Measurements from ENCODE around the gene HEBP1. TPM values are rescaled to one million over a fixed set of nuclear protein-coding genes. Genes with fewer than 3 reads are reported as not detected.

HEBP1 gene
- total and polyA plus RNA-seq, 4 donors = 40.5 to 62.7 (median 53.7) TPM

DNA sequence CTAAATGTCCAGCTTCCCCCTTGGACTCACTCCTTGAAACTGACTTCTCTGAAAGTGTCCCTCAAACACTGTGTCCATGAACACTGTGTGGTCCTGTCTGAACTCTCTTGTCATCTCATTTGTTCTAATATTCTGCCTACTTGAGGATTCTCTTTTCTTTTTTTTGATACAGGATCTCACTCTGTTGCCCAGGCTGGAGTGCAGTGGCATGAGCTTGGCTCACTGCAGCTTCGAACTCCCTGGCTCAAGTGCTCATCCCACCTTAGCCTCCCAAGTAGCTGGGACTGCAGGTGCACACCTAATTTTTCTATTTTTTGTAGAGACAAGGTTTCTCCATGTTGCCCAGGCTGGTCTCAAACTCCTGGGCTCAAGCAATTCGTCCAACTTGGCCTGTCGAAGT lies 4.9 kb upstream of the HEBP1 start:
- Histone ChIP-seq H3K9me3 (ENCODE audit: control insufficient read depth in 4 of 4, insufficient read depth in 3 of 4, low read length in 3 of 4) (no peaks in the 10 kb centered on the region), H3K4me3 (no peak overlapping the region), H3K36me3 (ENCODE audit: control insufficient read depth in 4 of 4, insufficient read depth in 4 of 4, low read length in 4 of 4) (no peaks in the 10 kb centered on the region), H3K4me1 (ENCODE audit: control insufficient read depth in 5 of 5, insufficient read depth in 5 of 5, low read length in 5 of 5) (peaks cover 0 to 9% (median 3%) of the 10 kb centered on the region in 5 donors), H3K27ac (ENCODE audit: low read depth in 1 of 2, low read length in 1 of 2) (no peak overlapping the region), H3K27me3 (ENCODE audit: control insufficient read depth in 3 of 3, insufficient read depth in 3 of 3, low read length in 2 of 3) (no peaks in the 10 kb centered on the region), H3K9ac (ENCODE audit: insufficient read depth in 1 of 2, low read length in 2 of 2) (no peak overlapping the region)
- 60 to 95% methylated on average over 3 of the region's 3 CpGs for WGBS, 2 donors
- ATAC-seq (ENCODE audit: insufficient read depth, low FRiP score) (no peak), DNase-seq (no peak)
- TF ChIP-seq, protein P1, sequence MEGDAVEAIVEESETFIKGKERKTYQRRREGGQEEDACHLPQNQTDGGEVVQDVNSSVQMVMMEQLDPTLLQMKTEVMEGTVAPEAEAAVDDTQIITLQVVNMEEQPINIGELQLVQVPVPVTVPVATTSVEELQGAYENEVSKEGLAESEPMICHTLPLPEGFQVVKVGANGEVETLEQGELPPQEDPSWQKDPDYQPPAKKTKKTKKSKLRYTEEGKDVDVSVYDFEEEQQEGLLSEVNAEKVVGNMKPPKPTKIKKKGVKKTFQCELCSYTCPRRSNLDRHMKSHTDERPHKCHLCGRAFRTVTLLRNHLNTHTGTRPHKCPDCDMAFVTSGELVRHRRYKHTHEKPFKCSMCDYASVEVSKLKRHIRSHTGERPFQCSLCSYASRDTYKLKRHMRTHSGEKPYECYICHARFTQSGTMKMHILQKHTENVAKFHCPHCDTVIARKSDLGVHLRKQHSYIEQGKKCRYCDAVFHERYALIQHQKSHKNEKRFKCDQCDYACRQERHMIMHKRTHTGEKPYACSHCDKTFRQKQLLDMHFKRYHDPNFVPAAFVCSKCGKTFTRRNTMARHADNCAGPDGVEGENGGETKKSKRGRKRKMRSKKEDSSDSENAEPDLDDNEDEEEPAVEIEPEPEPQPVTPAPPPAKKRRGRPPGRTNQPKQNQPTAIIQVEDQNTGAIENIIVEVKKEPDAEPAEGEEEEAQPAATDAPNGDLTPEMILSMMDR (IDR thresholded peaks at IDR 0.05; ENCODE audit: control extremely low read depth, extremely low read depth) = no peak

DNA sequence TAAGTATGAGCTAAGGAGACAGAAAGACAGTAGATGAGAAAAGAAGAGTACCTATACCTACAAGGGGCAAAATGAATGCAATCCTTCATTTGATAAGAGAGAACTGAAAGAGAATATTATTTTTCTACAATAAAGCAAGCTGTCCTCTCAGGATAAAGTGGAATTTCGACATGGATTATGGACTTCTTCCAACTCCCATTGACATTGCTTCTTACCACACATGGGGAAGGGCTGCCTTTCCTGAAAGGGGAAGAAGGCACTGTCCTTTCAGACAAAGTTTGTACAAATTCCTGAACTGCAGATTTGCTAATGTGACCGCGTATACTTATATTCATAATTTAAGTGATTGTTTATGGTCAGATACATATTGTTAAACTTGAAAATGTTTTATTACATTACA lies 4.3 kb upstream of the HEBP1 start:
- Histone ChIP-seq H3K27ac (ENCODE audit: low read depth in 1 of 2, low read length in 1 of 2) (no peak overlapping the region), H3K9me3 (ENCODE audit: control insufficient read depth in 4 of 4, insufficient read depth in 3 of 4, low read length in 3 of 4) (no peaks in the 10 kb centered on the region), H3K4me1 (ENCODE audit: control insufficient read depth in 5 of 5, insufficient read depth in 5 of 5, low read length in 5 of 5) (peaks cover 0 to 10% (median 3%) of the 10 kb centered on the region in 5 donors), H3K4me3 (no peak overlapping the region), H3K27me3 (ENCODE audit: control insufficient read depth in 3 of 3, insufficient read depth in 3 of 3, low read length in 2 of 3) (no peaks in the 10 kb centered on the region), H3K9ac (ENCODE audit: insufficient read depth in 1 of 2, low read length in 2 of 2) (no peak overlapping the region), H3K36me3 (ENCODE audit: control insufficient read depth in 4 of 4, insufficient read depth in 4 of 4, low read length in 4 of 4) (peaks cover 0 to 3% (median 0%) of the 10 kb centered on the region in 4 donors)
- WGBS, 2 donors = 56 to 75% methylated on average over 3 of the region's 3 CpGs
- DNase-seq (peak in 2 of 3 donors; percentile 38 to 72), ATAC-seq (ENCODE audit: insufficient read depth, low FRiP score) (no peak)
- TF ChIP-seq, protein P1 (IDR thresholded peaks at IDR 0.05; ENCODE audit: control extremely low read depth, extremely low read depth) = no peak

DNA sequence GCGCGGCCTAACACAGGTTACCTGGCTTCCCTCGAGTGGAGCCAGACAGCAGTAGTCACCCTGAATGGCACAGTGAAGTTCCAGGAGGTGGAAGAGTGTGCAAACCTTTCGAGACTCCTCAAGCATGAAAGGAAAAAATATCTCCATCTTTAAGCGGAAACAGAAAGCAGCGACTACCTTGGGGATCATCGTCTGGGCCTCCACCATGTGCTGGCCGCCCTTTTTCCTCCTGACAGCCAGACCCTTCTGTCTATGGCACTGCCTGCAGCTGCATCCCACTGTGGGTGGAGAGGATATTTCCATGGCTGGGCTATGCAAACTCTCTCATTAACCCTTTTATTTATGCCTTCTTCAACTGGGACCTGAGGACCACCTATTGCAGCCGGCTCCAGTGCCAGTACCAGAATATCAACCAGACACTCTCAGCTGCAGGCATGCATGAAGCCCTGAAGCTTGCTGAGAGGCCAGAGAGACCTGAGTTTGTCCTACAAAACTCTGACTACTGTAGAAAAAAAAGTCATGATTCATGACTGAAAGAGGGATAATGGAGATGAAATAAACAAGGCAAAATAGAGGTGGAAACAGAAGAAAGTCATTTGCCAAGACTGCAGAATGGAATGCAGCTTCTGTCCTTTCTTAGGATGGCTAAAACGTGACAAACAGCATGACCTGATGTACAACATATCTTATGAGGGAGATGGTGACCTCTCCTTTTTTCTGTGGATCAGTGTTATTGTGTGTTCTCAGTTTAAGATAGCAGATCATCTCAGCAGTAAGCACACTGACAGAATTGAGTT lies 2.4 kb upstream of the HEBP1 start:
- TF ChIP-seq, protein P1 (IDR thresholded peaks at IDR 0.05; ENCODE audit: control extremely low read depth, extremely low read depth) = no peak
- 97 to 98% methylated on average over 10 of the region's 10 CpGs for WGBS, 2 donors
- DNase-seq (no peak), ATAC-seq (ENCODE audit: insufficient read depth, low FRiP score) (no peak)
- Histone ChIP-seq H3K4me1 (ENCODE audit: control insufficient read depth in 5 of 5, insufficient read depth in 5 of 5, low read length in 5 of 5) (peaks cover 0 to 23% (median 5%) of the 10 kb centered on the region in 5 donors), H3K27me3 (ENCODE audit: control insufficient read depth in 3 of 3, insufficient read depth in 3 of 3, low read length in 2 of 3) (no peaks in the 10 kb centered on the region), H3K4me3 (no peak overlapping the region), H3K36me3 (ENCODE audit: control insufficient read depth in 4 of 4, insufficient read depth in 4 of 4, low read length in 4 of 4) (peaks cover 0 to 3% (median 0%) of the 10 kb centered on the region in 4 donors), H3K27ac (ENCODE audit: low read depth in 1 of 2, low read length in 1 of 2) (no peak overlapping the region), H3K9me3 (ENCODE audit: control insufficient read depth in 4 of 4, insufficient read depth in 3 of 4, low read length in 3 of 4) (no peaks in the 10 kb centered on the region), H3K9ac (ENCODE audit: insufficient read depth in 1 of 2, low read length in 2 of 2) (no peak overlapping the region)
